HS-27A (cell line): ENCODE measurements around the gene ADARB1.
"Not testable (repeated sequence)": the region's sequence is repeated elsewhere in the genome, so short reads cannot be mapped to it uniquely, and the experiment has no call there.

Experiments used
- DNase-seq: peaks from one replicate; pipeline ENCODE4 v3.0.0-alpha.2; 2012; ENCODE audit warnings: low read depth, missing footprints

The ADARB1 gene

DNA sequence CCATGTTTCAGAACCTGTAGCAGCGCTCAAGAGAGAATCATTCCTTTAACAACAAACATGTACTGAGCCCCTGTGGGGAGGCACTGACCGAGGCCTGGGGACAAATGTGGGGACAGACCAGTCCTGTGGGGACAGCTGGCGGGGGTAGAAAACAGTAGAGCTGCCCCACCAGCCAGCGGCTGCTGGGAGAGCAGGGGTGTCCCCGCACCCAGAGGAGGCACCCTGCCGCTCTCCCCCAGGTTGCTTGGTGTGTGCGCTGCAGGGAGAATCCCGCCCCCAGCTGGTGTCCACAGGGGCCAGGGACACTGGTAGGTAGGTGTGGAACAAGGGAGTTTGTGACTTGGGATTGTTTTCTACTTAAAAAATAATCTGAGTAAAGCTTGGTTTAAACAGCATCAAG, 62.1 kb downstream of the ADARB1 start:
- no peak for DNase-seq

DNA sequence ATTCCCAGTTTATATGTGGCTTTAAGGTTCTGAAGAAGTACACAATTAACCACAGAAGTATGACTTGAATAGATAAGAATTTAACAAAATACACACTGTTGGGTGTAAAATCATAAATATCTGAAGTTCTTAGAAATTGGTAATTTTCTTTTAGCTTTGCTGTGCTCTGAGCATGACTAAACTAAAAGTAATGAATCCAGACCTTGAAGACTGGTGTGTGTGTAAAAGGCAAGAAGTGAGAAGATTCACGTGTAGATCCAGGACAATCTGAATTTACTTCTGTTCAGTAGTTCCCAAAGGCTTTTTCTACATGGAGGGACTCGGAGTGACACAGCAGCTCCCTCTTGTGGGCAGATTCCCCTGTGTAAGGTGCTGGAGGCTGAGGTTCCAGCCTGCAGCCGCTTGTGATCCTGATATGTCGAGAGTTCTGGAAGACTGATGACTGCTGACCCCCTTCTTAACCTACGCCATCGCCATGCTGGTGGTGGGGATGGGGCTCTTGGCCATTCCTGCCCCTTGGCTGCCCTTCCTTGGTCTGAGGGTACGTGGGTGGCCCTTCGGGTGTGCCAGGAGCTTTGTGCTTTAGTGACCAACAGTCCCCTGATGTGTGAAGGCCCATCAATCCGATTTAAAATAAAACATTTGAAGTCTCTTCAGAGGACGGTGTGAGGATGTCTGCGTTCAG, 62.7 kb downstream of the ADARB1 start:
- DNase-seq: peak; percentile 74

DNA sequence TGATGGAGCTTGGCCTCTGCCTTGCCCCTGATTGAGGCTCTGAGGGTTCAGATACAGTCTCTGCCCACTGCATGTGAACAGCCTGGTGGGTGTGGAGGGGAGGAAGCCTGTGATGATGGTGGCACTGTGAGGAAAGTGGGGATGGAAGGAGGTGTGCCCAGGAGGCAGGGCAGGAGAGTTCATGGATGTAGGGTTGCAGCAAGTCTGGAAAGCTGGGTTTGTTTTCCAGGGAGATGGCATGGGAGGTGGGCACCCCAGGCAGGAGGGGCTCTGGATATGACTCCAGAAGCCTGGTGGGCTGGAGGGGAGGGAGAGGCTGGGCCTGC, 63.2 kb downstream of the ADARB1 start:
- DNase-seq: no peak

DNA sequence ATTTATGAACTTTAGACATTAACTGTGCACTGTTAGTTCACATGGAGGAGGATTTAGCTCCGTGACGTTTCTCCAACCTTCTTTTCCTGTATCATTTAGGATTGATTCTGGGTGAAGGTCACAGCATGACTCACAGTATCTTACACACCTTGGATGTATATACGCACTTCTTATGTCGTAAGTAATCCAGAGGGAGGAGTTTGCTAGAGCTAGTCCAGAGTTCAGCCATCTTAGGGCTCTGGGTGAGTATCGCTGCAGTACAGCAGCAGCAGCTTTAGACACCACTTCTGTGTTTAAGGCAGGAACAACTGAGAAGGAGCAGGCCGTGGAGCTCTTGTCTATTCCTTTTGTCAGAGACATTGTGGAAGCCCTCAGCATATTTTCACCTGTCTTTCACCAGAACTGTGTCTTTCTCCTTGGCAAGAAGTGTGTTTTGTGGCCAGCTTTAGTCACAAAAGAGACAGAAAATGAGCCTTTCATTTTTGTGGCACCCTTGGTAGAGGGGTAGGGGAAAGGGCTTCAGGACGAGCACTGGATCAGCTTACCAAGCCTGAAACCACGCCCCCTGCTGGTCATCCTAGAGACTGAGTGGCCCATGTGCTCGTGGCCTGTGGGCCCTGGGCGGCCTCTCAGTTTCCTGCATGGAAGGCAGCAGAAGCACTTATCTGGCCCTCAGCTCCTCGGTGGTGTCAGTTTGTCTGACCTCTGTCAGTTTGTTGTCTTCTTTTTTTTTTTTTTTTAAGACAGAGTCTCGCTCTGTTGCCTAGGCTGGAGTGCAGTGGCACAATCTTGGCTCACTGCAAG, 64.0 kb downstream of the ADARB1 start:
- DNase-seq: peak; percentile 24

DNA sequence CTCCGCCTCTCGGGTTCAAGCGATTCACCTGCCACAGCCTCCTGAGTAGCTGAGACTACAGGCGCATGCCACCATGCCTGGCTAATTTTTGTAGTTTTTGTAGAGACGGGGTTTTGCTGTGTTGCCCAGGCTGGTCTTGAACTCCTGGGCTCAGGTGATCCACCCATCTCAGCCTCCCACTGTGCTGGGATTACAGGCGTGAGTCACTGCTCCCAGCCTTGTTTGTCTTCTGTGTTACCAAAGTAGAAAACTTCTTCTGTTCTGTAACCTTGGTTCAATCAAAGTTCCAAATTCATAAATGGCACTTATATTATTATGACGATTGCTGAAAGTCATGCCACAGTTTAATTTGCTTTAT, 64.6 kb downstream of the ADARB1 start:
- DNase-seq: not testable (repeated sequence)

DNA sequence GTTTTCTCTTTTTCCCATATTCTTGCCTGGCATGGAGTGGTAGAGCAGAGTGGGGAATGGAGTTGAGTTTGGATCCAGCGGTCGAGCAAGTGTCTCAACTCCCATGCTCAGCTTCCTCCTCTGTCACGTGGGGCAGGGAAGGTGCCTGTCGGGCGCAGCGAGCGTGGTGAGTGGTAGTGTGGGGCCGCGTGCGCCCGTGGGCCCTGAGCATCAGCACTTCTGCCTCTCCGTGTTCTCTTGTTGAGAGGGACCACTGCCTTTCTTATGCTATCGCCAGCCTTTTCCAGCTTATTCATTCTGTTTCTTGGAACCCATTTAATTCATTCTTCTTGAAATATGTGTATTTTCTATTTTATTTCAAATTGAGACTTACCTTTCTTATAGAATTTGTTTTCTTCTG, 65.1 kb downstream of the ADARB1 start:
- DNase-seq: no peak

DNA sequence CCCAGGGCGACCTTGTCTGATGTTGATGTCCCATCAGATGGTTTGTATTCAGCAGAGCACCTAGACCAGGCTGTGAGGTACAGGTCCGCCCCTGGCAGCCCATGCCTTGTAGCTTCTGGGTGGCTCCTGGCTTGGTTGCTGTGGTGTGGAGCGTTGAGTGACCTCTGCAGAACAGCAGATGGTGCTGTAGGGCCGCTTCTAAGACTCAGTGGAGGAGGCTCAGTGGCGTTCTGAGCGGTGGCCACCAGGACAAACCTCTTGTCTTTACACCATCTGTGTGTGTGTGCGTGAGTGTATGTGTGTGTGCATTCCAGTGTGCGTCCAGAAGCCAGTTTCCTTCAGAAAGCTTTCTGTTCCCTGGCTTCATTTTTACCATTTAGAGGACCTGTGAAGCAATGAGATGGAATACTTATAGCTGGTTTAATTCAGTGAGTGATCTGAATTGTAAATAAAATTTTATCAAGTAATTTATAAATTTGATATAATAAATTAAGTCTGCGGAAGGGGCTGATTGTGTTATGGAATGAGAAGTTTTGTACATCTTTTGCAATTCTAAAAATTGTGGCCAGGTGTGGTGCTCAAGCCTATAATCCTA, 66.1 kb downstream of the ADARB1 start:
- DNase-seq: peak; percentile 29

DNA sequence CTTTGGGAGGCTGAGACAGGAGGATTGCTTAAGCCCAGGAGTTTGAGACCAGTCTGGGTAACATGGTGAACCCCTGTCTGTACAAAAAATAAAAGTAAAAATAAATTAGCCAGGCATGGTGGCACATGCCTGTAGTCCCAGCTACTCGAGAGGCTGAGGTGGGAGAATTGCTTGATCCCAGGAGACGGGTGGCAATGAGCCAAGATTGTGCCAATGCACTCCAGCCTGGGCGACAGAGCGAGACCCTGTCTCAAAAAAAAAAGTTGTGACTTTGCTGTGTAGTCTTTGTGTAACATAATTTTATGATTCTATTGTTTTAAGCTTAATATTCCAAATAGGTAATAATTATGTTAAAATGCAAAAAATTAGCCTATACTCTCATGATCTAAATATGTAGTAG, 66.6 kb downstream of the ADARB1 start:
- DNase-seq: not testable (repeated sequence)

DNA sequence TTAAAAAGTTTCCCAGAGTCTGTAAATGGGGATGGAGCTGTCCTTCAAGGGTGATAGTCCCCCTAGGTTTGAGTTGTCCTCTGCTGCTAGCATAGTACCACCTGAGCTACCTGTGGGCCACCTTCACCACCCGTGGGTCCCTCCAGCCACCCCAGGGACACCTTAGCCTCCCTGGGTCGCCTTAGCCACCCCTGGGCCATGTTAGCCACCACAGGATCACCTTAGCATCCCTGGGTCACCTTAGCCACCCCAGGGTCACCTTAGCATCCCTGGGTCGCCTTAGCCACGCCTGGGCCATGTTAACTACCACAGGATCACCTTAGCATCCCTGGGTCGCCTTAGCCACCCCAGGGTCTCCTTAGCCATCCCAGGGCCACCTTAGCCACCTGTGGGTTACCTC, 67.1 kb downstream of the ADARB1 start:
- DNase-seq: no peak

DNA sequence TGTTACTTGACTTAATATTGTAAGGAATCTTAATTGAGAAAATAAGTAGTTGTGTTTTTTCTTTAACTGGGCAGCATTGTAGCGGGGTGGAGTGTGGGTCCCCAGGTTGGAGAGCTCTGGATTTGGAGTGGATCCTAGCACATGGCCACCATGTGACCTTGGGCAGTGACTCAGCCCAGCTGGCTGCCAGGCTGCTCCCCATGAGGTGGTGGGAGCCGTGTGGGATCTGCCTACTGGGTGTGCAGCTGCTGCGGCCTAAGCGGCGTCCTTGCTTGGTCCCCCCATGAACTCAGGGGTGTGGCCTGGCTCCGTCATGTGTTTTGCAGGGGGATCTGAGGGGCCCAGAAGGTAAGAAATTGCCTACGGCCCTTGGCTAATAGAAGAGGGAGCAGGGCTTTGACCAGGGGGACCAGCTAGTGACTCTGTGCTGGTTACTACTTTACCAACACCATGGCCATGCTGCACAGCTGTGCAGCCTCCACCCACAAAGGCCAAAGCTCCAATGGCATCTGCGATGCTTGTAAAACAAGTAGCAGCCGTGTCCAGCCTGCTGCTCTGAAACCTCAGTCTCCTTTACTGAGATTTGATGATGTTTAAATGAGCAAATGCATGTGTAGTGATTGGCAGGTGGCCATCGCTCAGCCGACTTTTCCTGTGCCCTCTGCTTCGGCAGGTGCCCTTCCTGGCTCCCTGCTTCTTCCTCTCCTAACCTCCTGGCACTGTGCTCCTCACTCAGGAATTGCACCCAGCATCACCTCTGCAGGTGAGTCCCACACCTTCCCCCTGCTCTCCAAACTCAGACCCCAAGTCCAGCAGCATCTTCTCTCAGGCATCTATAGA, 68.3 kb downstream of the ADARB1 start:
- DNase-seq: peak; percentile 62

DNA sequence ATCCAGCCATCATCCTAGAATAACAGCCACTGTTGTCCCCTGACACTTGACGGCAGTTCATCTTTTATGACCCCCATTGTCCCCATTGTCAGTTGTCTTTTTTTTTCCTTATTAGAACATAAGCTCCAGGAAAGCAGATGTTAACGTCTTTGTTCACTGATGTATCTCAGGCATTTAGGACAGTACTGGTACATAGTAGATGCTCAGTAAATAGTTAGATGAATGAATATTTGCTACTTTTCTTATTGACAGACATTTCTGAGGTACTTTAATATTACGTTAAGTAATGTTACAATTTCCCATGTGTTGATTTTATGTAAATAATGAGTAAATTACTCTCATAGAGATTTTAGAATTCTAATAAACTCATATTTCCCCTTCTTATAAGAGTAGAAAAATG, 69.5 kb downstream of the ADARB1 start:
- no peak for DNase-seq

DNA sequence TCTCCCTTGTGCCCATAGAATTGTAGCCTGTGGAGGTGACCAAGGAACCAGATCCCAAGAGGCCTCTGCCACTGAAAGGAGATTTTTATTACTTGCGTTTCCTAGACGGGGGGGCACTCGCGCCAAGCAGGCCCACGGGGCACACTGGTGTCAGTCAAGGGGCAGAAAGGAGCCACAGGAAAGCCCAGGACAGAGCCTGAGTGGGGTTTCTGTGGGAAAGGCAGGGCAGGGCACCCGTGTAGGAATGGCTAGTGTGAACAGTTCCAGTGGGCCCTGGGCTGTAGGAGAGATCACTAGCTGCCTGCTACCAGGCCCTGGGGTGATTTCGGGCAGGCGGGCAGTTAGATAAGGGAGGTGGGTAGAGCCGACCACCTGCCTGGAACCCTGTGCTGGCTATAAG, 70.8 kb downstream of the ADARB1 start:
- no peak for DNase-seq

DNA sequence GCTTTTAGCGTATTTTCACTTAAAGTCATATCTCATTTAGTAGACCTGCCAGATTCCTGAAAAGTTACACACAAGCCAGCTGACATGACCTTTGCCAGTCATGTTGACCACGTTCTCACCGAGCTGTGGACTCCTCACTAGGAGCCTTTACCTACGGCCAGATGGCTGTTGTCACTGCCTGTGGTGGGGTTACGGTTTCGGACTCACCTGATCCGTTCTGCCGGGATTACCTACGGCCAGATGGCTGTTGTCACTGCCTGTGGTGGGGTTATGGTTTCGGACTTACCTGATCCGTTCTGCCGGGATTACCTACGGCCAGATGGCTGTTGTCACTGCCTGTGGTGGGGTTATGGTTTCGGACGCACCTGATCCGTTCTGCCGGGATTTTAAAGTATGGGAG, 71.5 kb downstream of the ADARB1 start:
- DNase-seq: not testable (repeated sequence)

DNA sequence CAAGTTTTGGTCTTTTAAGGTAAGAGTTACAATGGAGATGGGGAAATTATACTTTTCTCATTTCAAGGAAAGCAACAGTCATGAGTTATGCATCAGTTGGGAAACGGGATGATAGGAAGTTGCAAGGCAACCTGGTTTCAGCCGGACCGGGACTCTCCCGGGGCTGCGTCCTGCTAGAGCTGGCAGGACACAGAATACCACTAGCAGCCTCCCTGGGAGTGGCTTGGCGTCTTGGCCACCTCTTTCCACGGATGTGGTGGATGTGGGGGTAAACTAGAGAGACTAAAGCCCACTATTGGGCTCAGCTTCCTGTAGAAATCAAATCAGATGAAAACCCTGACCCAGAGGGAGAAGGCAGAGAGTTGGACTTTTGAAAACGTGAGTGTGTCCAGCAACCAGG, 71.9 kb downstream of the ADARB1 start:
- DNase-seq: no peak

DNA sequence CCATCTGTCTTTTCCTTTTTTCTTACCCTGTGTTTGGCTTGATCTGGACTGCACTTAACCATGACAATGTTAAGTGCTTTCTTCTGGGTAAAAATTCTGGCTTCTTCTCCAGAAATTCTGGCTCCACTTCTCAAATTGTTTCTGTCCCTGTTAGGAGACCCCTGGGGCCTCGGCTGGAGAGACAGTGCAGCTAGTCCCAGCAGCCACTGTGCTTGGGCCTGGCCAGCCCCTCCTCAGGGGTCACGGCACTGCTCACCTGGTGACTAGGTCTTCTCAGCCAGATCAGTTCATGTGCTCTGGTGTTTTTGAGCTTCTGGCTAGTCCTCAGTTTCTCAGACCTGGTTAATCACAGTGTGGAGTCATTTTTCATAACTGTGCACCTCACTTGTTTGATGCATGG, 72.4 kb downstream of the ADARB1 start:
- no peak for DNase-seq

DNA sequence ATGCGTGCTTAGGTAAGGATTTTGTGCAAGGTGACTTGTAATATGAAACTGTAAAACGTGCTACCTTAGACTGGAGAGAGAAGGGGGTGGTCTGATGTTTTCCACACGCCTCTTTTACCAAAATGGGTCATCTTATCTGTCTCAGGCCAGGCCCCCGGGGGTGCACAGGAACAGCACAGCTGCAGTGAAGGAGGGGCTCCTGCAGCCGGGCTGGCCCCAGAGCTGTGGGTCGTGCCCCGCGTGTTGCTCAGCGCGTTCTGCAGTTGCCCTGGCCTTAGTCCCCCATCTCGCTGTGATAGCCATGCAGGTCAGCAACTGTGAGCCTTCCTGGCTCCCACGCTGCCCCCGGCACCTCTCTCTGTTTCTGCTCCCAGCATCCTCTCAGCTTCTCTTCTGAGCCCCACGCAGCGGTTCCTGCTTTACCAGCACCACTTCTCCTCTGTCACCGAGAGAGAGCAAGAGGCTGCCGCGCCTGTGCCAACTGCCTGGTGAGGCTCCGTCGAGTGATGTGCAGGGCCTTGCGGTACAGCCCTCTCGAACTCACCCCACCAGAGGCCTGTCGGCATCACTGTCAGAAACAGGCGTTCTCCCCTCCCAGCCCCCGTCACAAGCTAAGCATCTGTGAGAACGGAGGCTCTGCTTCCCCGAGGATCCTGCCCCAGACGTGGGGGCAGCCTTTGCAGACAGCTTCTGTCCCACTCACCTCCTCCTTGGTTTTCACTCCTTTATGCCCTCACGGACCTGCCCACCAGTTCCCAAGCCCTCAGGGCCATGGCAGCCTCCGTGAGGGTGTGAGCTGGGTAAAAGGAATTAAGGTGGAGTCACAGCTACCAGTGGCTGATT, 73.3 kb downstream of the ADARB1 start:
- no peak for DNase-seq

DNA sequence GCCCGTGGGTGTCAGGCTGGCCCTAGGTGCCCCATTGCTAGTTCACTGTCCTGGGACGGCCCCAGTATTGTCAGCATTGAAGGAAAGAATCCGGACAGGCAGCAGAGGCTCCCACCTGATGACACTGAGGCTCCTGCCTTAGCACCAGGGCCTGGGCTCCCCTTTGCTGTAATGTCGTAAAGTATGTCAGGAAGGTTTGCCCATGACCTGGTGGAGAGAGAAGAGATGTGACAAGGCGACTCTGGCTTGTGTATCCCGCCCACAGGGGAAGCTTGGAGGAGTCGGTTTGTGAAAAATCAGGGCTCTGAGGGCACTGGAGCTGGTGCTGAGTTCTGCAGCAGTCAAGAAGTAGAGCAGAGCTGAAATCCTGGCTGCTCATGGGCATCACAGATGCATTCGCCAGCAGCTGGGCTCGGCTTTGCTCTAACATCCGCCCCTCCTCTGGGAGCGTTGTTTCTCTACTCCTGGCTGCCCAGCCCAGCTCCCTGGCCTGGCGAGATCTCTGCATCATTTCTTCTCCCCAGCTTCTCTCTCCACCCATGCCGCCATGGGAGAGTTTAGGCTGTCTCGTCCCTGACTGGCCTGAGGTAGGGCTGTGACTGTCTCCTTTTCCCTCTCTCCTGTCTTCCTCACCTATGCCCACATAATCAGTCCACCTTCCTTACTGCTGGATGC, 74.1 kb downstream of the ADARB1 start:
- no peak for DNase-seq

DNA sequence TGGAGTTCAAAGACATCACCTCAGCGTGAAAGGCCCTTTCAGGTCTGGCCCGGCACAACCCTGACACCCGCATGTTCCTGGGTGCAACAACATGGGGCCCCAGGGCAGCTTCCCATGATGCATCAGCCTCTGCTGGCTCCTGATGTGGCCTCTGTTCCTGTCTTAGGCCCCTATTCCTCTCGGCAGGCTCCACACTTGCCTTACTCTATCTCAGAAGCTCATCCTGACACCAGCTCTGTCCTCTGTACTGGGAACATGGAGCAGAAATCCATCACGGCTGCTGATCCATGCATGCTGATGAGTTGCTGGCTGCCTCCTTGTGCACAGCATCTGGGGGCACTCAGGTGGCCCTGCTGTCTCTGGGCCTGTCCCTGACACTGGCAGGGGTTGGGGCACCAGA, 74.6 kb downstream of the ADARB1 start:
- DNase-seq: no peak

DNA sequence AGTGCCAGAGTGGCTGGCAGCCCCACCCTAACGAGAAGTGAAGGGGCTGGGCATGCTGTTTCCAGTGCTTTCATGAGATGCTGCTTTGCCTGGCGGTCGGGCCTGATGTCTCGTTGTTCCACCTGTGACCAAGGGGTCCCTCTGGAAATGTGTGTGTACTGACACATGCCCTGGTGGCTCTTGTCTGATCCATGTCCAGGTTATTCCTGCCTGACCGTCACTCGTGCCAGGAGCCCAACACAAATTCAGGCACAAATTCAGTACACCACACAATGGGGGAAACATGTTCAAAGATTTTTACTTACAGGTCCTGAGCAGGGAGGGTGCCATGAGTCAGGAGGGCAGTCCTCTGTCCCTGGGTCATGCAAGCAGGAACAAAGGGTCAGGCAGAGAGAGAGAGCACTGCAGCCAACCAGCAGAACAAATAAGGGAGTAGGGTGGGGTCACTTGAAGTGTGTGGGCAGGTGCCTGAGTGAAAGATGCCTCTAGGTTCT, 76.3 kb downstream of the ADARB1 start:
- DNase-seq: no peak

DNA sequence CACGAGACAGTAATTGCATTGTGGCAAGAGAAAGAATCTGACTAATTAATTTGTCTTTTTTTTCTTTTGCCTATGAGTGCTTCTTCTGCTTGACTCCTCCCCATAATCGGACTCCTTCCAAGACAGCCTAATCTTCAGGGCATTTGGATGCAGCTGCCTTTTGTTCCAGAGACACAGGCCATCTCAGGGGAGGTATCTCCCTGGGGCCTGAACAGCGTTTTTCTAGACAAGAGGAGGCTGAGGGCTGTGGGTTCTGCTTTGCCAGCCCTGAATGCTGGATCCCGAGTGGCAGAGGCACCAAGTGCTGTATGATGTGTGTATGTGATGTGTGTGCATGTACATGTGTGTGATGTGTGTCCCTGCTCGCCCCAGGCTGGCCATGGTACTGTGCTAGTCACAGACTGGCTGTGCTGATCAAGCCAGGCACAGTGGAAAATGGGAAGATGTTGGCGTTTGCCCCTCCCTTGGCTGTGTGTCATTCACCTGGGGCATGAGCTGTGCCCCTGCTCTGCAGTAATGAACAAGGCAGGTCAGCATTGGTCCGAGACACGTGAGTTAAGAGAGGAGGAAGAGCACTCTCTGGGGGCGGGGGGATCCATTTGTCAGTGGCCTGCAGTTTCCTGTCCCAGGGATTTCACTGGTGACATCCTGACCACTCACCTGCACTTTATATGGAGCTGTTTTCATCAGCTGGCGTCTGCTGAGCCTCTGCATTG, 77.2 kb downstream of the ADARB1 start:
- no peak for DNase-seq
